Fibroblast of skin of right quadriceps (primary cell): Measurements from ENCODE around the gene TMEM196.

Source experiments
- DNase-seq: peaks from one replicate; pipeline ENCODE4 v3.0.0-alpha.2; 2013

The TMEM196 gene

DNA sequence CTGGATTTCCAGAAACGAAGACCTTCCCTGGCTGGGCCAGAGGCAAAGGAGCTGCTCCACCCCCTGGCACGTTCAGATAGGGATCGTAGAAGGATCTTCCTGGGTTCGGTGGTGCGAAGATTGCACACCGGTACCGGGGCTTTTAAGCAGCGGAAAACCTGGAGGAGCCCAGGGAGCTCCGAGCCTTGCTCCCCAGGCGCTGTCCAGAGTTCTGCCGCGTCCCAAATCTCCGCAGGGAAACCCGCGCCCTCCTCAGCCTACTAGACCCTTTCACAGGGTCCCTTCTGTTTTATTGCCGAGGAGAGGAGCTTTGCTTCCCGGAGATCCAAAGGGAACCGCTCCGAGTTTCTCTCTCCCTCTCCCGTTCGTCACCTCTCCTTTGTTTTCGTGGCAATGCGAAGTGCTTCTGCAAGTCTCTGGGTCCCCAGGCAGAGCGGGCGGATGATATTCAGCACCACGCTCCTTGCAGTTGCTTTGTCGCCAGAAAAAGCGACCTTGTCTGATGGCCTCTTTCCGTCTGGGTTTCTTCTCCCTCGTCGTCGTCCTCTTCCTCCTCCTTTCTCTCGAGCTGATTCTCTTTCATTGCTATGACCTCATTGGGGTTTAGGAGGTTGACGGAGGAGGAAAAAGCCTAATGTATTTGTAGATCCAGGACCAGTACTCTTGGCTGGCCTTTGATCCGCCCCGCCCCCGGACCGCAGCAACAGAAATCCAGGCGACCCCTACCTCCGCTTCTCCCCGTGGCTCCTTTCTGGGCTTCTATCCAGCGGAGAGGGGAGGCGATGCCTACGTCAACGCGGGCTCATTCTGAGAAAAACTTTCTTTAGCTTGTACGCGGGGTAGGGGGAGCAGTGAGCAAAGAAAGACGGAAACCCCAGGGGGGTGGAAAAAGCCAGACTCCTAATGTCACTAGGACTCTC lies at the start of gene TMEM196:
TSS of gene TMEM196 (minus strand) at position 777 of the 920 bp plus-strand sequence. CDS start 921 bp downstream, outside the sequence.
- DNase-seq = peak; percentile 18

GRCh38 chr7:19816128-19816527 lies 42.7 kb upstream of the TMEM196 start:
- no peak for DNase-seq

- no peak for DNase-seq
Observed at GRCh38 chr7:19815546-19815945, 42.1 kb upstream of the TMEM196 start.

GRCh38 chr7:19814776-19815175 lies 41.4 kb upstream of the TMEM196 start:
- no peak for DNase-seq

GRCh38 chr7:19811386-19811785 lies 38.0 kb upstream of the TMEM196 start:
- DNase-seq = no peak

DNA sequence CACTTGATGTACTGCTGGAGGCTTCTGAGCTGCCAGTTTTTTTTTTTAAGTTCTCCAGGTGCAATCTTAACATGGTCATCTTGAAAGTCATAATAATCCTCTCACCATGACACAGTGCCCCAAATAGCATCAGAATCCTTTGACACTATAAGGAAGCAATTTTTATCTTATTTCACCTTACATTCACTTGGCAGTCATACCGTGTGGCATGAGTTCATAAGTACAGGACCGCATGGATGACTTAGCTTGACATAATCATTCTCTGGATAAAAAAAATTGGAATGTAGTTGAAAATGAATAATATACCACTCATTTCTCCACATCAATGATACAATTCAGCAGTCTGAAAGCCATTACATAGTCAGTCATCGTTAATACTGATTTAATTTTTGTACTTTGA lies 25.6 kb upstream of the TMEM196 start:
- DNase-seq = no peak

DNA sequence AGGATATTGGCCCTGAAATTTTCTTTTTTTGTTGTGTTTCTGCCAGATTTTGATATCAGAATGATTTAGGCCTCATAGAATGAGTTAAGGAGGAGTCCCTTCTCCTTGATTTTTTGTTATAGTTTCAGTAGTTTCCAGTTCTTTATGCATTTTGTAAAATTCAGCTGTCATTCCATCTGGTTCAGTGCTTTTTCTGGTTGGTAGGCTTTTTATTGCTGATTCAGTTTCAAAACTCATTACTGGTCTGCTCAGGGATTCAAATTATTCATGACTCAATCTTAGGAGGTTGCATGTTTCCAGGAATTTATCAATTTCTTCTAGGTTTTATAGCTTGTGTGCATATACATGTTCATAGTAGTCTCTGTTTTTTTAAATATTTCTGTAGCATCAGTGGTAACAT lies 10.1 kb upstream of the TMEM196 start:
- DNase-seq = no peak

GRCh38 chr7:19776981-19777380 lies 3.6 kb upstream of the TMEM196 start:
- DNase-seq = no peak

DNA sequence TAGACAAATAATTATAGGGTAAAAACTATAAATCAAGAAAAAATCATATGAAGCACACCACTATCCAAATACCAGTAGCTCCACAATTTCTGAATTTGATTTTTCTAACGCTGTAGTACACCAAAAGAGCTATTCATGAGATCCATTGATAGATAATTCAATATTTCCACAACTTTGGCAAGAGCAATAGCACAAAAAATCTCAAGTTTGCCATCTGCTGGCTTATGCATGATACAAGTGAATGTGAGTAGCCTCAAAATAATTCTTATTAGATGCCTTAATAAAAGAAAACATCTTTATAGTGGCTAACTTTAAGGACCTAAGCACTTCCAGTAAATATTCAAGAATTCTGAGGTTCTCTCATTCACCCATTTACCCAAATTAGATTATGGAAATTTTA lies 2.2 kb upstream of the TMEM196 start:
- DNase-seq = no peak

GRCh38 chr7:19772306-19772705 lies 1.1 kb downstream of the TMEM196 start:
- no peak for DNase-seq

- DNase-seq = peak; percentile 13
Observed at GRCh38 chr7:19762631-19763030, 10.8 kb downstream of the TMEM196 start.

- peak; percentile 42 for DNase-seq
Observed at GRCh38 chr7:19754521-19755116, 18.8 kb downstream of the TMEM196 start.

DNA sequence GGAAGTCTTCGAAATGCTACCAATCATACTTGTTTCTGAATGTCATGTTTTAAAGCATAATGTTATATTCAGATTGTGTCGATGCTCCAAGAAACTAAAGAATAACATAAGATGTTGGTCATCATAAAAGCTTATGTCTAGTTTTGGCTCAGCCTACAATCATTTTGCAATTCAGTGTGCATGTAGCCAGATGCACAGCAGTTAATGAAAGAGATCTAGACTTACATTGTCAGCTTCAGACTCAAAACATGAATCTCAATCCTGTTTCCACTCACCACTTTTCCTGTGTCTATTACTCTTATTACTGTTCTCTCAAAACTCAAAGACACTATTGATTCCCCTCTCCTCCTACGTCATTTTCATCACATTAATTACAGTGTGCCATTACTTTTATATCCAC lies 21.4 kb downstream of the TMEM196 start:
- DNase-seq = no peak

DNA sequence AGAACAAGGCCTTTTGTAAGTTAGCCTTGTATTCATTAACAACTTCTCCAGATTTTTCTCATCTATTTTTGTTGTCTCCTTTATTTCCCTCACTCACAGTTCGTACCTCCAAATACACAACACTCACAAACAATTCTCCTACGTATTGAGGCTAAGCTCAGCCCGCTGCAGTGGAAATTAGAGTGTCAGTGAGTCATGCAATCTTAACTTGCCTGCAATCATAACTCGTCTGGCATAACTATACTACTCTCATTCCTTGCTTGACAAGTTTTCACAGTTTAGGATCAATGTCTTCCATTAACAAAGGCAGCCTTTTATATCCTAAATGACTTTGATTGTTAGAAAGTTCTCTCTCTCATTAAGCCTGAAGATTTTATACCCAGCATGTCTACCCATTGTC lies 23.8 kb downstream of the TMEM196 start:
- peak; percentile 5 for DNase-seq

- DNase-seq = peak; percentile 20
Observed at GRCh38 chr7:19747740-19748339, 25.6 kb downstream of the TMEM196 start.

DNA sequence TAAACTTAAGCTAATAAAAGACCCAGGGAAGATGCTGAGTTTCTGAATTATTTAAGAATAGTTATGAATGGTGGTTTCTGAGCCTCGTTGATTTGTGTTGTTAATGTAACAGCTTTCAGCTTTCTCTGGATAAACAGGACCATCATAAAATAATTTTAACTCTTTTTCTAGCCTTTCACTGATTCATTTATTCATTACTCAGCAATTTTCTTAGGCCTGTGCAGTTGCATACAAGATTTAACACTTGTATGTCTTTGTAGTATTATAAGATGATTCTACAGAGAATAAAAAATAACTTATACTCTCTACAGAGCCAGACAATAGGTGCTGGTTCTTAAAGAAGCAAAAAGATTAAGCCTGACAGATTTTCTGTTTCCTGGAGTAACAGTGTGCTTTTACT lies 29.3 kb downstream of the TMEM196 start:
- DNase-seq = no peak

DNA sequence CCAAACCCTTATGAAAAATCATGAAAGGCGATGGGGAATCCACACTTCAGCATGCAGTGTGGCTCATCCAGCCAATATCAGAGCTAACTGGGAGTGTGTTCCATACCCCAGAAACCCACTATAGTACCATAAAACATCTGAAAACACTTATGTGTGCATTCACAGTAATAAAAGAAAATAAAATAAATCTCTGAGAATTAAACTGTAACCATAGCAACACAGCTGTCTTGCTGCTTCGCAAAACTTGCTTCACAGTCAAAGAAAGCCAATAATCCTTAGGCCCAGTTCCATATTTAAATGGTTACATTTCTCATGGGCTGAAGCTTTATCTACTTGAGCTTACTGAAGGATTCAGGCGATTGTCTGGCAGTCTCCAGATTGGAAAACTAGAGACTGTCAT lies 44.7 kb downstream of the TMEM196 start:
- DNase-seq = no peak

DNA sequence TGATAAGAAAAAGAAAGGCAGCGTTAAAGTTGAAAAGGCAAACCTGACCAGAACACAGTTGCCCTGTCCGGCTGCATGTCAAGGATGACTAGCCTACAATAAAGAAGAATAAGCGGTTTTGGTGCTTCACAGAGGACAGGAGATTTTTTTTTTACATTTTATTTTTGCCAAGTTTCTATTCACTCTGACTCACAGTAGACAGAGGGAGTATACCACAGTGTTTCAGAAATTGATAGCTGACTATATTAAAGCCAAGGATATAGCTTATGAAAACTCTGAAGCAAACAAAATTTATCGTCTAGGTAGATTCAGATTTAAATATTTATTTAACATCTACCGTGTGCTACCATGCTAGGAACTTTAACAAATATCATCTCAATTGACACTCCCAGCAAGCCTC lies 47.6 kb downstream of the TMEM196 start:
- DNase-seq = no peak

DNA sequence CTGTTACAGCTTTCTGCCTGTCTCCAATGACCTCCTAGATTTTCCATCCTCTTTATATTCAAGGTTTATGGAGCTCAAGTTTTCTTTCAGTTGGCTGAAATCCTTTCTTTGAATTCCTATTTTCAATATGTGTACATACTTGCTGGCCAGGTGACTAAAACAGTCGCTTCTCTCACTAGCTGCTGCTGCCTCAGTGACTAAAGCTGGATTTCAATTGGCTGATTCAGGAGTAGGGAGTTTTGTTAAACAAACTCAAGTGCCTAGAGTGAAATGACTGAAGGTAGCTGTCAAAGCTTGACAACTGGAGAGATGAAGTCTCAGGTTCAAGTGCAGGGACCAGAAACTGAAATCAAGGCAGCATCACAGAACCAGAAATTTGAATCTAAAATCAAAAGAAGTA lies 57.9 kb downstream of the TMEM196 start:
- DNase-seq = no peak

DNA sequence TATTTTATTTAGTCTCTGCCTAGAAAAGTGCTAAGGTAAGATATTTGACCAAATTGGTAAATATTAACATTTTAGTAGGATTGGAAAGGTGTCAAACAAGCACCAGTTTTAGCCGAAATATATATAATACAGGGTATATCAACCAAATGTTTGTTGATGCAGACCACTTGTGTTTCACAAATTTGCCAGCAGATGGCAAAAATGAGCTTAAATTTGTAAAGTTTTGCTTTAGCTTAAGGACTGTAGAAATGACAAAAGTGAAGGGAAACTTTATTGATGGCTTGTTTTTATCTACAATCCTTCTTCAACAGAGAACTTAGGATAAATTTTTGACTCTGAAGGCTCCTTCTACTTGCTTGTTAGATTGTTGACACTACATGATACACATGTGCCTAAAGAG lies 59.7 kb downstream of the TMEM196 start:
- peak; percentile 45 for DNase-seq

GRCh38 chr7:19709249-19709578 lies 64.2 kb downstream of the TMEM196 start:
- DNase-seq = no peak

GRCh38 chr7:19708397-19709248 lies 64.8 kb downstream of the TMEM196 start, which contains the start of gene POLR1F:
Gene POLR1F, minus strand, starts transcription at chr7:19709037. Its CDS starts 21 bp downstream, at chr7:19709016.
- DNase-seq = peak; percentile 94

DNA sequence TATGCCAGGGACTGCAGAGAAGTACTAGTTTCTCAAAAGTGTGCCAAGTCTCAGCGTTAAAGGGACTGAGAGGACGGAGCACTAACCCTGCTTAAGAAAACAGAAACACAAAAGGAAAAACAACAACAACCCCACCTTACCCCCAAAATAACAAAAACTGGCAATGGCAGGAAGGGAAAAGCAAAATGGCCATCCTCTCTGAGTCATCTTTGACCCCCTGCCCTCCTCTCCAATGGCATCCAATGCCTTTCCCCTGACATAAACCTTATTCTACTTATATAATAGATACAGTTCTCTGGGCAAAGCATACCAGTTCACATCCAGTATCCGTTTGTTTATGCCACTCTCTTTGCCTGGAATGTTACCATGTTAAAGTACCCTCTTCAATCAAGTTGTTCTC lies 66.2 kb downstream of the TMEM196 start:
- no peak for DNase-seq
